ENCODE data around the gene UGGT1.
A peak's percentile ranks its signal among the peaks of the same experiment; 100 is the strongest.

The UGGT1 gene

GRCh38 chr2:128219891-128220290 is 128.9 kb downstream of the UGGT1 start:
- DNase-seq = no peak

GRCh38 chr2:128227862-128228261 is 136.9 kb downstream of the UGGT1 start:
- no peak for DNase-seq

- peak; percentile 54 to 87 (median 86) for DNase-seq
These were observed 137.9 kb downstream of the UGGT1 start for GRCh38 chr2:128228894-128229293.

- DNase-seq = peak; percentile 83 to 95 (median 91)
These were observed 142.2 kb downstream of the UGGT1 start for GRCh38 chr2:128232965-128233789.

GRCh38 chr2:128233790-128234395 is 142.9 kb downstream of the UGGT1 start:
- DNase-seq = no peak

- no peak for DNase-seq
These were observed 143.6 kb downstream of the UGGT1 start for GRCh38 chr2:128234613-128235012.

- DNase-seq = no peak
These were observed 144.6 kb downstream of the UGGT1 start for GRCh38 chr2:128235581-128235980.

- DNase-seq = peak; percentile 7 to 36 (median 36)
These were observed 145.6 kb downstream of the UGGT1 start for GRCh38 chr2:128236491-128237035.

- DNase-seq = no peak
These were observed 146.1 kb downstream of the UGGT1 start for GRCh38 chr2:128237081-128237534.

- no peak for DNase-seq
These were observed 147.1 kb downstream of the UGGT1 start for GRCh38 chr2:128237911-128238697.

GRCh38 chr2:128241896-128242295 is 150.9 kb downstream of the UGGT1 start:
- DNase-seq = no peak

Measured in suppressor macrophage treated with lipopolysaccharide for 1 hour (primary cell).